Suprapubic skin (tissue), 4 donors: Measurements from ENCODE around the gene TRIM25. TPM values are rescaled to one million over a fixed set of nuclear protein-coding genes. Genes with fewer than 3 reads are reported as not detected.

Experiments
- DNase-seq, 2 donors: peaks; one replicate each; pipeline ENCODE4 v3.0.0-alpha.2; 2019; ENCODE audit warnings: low spot score in 2 of 2
- H3K27ac ChIP-seq: fragments of 200-600 bp; sonication (generic); one replicate; pipeline ENCODE4 v1.5.1; 2019
- H3K27me3 ChIP-seq: fragments of 200-600 bp; sonication (generic); one replicate; pipeline ENCODE4 v1.5.1; 2019
- H3K36me3 ChIP-seq: fragments of 200-600 bp; sonication (generic); one replicate; pipeline ENCODE4 v1.5.1; 2019
- H3K4me1 ChIP-seq: fragments of 200-600 bp; sonication (generic); one replicate; pipeline ENCODE4 v1.5.1; 2019
- H3K4me3 ChIP-seq: fragments of 200-600 bp; sonication (generic); one replicate; pipeline ENCODE4 v1.5.1; 2019; ENCODE audit warnings: mild to moderate bottlenecking
- H3K9me3 ChIP-seq: fragments of 200-600 bp; sonication (generic); one replicate; pipeline ENCODE4 v1.5.1; 2019
- EP300 ChIP-seq: sonication (generic); formaldehyde crosslinking; IDR thresholded peaks from one replicate; pipeline ENCODE4 v1.6.1; 2017; ENCODE audit warnings: antibody characterized with exemption
- POLR2A ChIP-seq, 2 donors: fragments of 450-650 bp; IDR thresholded peaks; one replicate each; pipeline ENCODE4 v1.6.1; 2017; ENCODE audit warnings: antibody characterized with exemption in 2 of 2, mild to moderate bottlenecking in 2 of 2, moderate library complexity in 2 of 2
- POLR2AphosphoS5 ChIP-seq, 3 donors: sonication (generic); formaldehyde crosslinking; IDR thresholded peaks; one replicate each; pipeline ENCODE4 v1.6.1; 2017; ENCODE audit warnings: antibody characterized with exemption in 3 of 3
- WGBS: methylation state at CpG from one replicate; pipeline ENCODE4 v1.1.5; 2018; 5-methylcytosine and 5-hydroxymethylcytosine counted together
- total RNA-seq, 4 donors: library from RNA; depleted of rRNA; stranded (reverse); fragments of >200 nt; gene quantifications; one replicate each; pipeline ENCODE4 v1.1.0, GENCODE V29; 2016
- TF ChIP-seq, protein P1 (sequence below), 2 donors: fragments of 200-600 bp in 1 of 2; fragments of 450-650 bp in 1 of 2; sonication (generic) in 1 of 2; IDR thresholded peaks; one replicate each; pipeline ENCODE4 v1.5.1; 2016 to 2019; ENCODE audit warnings: antibody characterized with exemption in 2 of 2, mild to moderate bottlenecking in 1 of 2, moderate library complexity in 1 of 2

TRIM25 gene, protein sequence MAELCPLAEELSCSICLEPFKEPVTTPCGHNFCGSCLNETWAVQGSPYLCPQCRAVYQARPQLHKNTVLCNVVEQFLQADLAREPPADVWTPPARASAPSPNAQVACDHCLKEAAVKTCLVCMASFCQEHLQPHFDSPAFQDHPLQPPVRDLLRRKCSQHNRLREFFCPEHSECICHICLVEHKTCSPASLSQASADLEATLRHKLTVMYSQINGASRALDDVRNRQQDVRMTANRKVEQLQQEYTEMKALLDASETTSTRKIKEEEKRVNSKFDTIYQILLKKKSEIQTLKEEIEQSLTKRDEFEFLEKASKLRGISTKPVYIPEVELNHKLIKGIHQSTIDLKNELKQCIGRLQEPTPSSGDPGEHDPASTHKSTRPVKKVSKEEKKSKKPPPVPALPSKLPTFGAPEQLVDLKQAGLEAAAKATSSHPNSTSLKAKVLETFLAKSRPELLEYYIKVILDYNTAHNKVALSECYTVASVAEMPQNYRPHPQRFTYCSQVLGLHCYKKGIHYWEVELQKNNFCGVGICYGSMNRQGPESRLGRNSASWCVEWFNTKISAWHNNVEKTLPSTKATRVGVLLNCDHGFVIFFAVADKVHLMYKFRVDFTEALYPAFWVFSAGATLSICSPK
- total RNA-seq, result 100 to 1,000 TPM in 1 of 4 donors, 10 to 100 TPM in 3; 39.2 to 175 (median 55.9) TPM

DNA sequence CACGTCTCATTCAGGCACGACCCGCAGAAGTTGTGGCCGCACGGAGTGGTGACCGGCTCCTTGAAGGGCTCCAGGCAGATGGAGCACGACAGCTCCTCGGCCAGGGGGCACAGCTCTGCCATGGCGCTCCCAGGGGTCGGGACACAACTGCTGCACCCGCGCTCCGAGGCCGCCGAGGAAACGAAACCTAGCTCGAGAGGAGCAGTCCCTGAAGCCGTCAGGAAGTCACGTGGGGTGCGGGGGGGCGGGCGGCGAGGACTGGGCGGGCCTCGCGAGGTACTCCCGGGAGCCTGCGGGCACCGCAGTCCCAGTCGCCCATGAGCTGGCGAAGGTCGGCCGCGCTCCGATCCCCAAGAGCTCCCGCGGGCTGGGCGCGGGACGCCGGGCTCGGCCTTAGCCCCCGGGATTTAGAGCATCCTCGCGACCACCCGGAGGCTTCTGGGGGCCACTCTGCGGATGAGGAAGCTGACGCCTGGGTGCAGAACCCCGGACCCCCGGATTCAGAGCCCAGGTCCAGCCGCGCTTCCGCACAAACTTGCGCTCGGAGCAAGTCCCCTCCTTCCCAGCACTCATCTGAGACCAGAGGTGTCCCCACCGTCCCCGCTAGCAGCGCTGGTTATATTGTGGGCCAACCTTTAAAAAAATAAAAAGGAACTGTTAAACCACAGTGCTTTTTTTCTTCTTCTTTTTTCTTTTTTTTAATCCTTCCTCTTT, at the start of gene TRIM25:
Gene TRIM25, minus strand, starts transcription at position 183 of the 714 bp plus-strand sequence. Its CDS starts 61 bp downstream, at position 122.
- Histone ChIP-seq H3K4me1 (peaks cover 55% of the 10 kb centered on the region), H3K27me3 (no peaks in the 10 kb centered on the region), H3K27ac (peak within 1 kb of the TSS; percentile 90), H3K36me3 (no peaks in the 10 kb centered on the region), H3K9me3 (no peaks in the 10 kb centered on the region), H3K4me3 (peak within 1 kb of the TSS; percentile 86)
- DNase-seq, result peak; percentile 97 to 98
- TF ChIP-seq POLR2AphosphoS5 (IDR thresholded peaks at IDR 0.05), result peak; percentile 47 to 89 (median 82)
- peak; percentile 93 for TF ChIP-seq POLR2A (IDR thresholded peaks at IDR 0.05)
- TF ChIP-seq, protein P1, sequence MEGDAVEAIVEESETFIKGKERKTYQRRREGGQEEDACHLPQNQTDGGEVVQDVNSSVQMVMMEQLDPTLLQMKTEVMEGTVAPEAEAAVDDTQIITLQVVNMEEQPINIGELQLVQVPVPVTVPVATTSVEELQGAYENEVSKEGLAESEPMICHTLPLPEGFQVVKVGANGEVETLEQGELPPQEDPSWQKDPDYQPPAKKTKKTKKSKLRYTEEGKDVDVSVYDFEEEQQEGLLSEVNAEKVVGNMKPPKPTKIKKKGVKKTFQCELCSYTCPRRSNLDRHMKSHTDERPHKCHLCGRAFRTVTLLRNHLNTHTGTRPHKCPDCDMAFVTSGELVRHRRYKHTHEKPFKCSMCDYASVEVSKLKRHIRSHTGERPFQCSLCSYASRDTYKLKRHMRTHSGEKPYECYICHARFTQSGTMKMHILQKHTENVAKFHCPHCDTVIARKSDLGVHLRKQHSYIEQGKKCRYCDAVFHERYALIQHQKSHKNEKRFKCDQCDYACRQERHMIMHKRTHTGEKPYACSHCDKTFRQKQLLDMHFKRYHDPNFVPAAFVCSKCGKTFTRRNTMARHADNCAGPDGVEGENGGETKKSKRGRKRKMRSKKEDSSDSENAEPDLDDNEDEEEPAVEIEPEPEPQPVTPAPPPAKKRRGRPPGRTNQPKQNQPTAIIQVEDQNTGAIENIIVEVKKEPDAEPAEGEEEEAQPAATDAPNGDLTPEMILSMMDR (IDR thresholded peaks at IDR 0.05), result no peak
- TF ChIP-seq EP300, result no peak
- WGBS, result under 1% methylated on average over 12 of the region's 58 CpGs

DNA sequence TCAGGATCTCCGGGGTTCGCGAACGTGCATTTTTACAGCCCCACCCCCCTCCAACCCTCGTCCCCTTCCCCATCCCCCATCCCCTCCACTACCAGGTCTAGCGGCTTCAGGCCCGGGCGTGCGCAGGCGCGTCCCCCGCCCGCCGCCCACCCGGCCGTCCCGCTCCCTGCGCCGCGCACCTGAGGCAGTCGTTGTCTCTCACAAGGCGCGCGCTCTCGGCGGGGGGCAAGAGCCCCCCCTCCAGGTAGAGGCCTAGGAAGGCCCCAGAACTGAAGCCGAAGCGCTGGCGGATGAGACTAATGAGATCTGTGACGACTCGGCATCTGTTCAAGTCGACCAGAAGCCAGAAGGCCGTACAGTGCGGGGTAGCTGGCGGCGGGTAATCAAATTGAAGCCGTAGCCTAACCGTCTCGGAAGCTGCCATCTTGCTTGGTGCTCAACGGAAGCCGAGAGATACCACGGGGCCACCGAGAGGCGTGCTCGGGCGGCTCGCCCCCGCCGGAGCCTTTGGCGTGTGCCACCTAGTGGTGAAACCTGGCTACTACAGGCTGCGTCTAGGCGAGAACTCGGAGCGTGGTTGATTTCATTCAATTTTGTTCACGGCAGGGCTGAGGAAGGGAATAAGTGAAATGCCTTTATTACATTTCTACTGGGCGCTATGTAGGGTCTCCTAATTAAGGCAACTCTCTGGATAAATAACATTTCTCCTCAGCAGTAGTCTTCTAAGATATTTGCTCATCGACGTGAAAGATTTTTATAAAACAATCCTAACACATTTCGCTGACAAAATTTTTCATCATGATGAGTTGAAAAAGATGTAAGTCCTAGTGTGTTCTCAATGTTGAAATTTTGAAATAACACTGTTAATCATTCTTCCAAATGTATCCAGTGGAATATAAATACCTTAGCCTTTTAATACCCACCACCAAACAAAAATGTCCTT, 47.0 kb upstream of the TRIM25 start, which contains the start of gene COIL:
Gene COIL, minus strand, starts transcription at position 455 of the 943 bp plus-strand sequence. Its CDS starts 31 bp downstream, at position 424.
- peak within 1 kb of the TSS; percentile 91 for H3K27ac ChIP-seq
- H3K4me3 ChIP-seq, result peak within 1 kb of the TSS; percentile 92
- H3K4me1 ChIP-seq, result peaks cover 21% of the 10 kb centered on the region
- 5% methylated on average over 37 of the region's 59 CpGs for WGBS
- H3K36me3 ChIP-seq, result no peaks in the 10 kb centered on the region
- H3K27me3 ChIP-seq, result no peaks in the 10 kb centered on the region
- H3K9me3 ChIP-seq, result no peaks in the 10 kb centered on the region
- TF ChIP-seq POLR2AphosphoS5 (IDR thresholded peaks at IDR 0.05) (peak in 1 of 3 donors; percentile 93), EP300 (no peak), POLR2A (IDR thresholded peaks at IDR 0.05) (peak in 1 of 2 donors; percentile 29)
- TF ChIP-seq, protein P1 (IDR thresholded peaks at IDR 0.05), result peak; percentile 98 to 99
- peak; percentile 93 to 94 for DNase-seq

DNA sequence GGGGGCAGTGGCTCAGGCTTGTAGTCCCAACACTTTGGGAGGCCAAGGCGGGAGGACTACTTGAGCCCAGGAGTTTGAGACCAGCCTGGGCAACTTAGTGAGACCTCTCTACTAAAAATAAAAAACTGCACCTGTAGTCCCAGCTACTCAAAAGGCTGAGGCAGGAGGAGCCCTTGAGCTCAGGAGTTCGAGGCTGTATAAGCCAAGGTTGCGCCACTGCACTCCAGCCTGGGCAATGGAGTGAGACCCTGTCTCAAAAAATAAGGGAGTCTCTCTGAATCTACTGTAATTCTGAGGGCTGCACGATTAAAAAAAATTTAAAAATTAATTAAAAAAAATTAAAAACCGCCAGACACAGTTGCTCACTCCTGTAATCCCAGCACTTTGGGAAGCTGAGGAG, 43.1 kb upstream of the TRIM25 start:
- peaks cover 21% of the 10 kb centered on the region for H3K4me1 ChIP-seq
- no peaks in the 10 kb centered on the region for H3K9me3 ChIP-seq
- no peaks in the 10 kb centered on the region for H3K36me3 ChIP-seq
- H3K27ac ChIP-seq, result no peak overlapping the region
- 99% methylated on average over 5 of the region's 5 CpGs for WGBS
- no peak for DNase-seq
- no peak for TF ChIP-seq POLR2AphosphoS5 (IDR thresholded peaks at IDR 0.05)
- no peak for TF ChIP-seq EP300
- TF ChIP-seq POLR2A (IDR thresholded peaks at IDR 0.05), result no peak
- TF ChIP-seq, protein P1 (IDR thresholded peaks at IDR 0.05), result no peak
- no peak overlapping the region for H3K4me3 ChIP-seq
- no peaks in the 10 kb centered on the region for H3K27me3 ChIP-seq

DNA sequence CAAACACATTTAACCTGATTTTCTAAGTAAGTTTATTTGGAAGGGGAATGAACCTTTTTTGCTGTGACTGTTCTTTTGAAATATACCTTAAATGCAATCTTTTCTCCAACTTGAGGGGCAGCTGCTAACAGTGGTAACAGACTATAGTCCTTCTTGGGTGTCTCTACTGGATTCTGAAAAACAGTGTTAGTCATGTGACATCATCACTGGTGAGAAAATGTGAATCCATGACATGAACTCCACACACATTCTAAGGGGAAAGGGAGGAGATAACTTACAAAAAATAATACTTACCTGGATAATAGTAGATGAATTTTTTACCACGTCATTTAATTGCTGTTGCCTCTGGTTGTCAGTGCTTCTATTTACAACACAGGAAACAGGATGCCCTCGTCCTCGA, 35.7 kb upstream of the TRIM25 start:
- Histone ChIP-seq H3K27me3 (no peaks in the 10 kb centered on the region), H3K27ac (no peak overlapping the region), H3K4me3 (no peak overlapping the region), H3K4me1 (no peaks in the 10 kb centered on the region), H3K9me3 (no peaks in the 10 kb centered on the region), H3K36me3 (peaks cover 41% of the 10 kb centered on the region)
- DNase-seq, result no peak
- 68% methylated on average over 3 of the region's 3 CpGs for WGBS
- TF ChIP-seq EP300, result no peak
- TF ChIP-seq, protein P1 (IDR thresholded peaks at IDR 0.05), result no peak
- TF ChIP-seq POLR2A (IDR thresholded peaks at IDR 0.05), result no peak
